Endodermal cell (in vitro differentiated cells): ENCODE measurements around the gene PDE7B. TPM values are rescaled to one million over a fixed set of nuclear protein-coding genes. Genes with fewer than 3 reads are reported as not detected.

Experiments used
- DNase-seq: peaks from one replicate; pipeline ENCODE4 v3.0.0-alpha.2; 2017
- H3K27ac ChIP-seq: 2 replicates; pipeline ENCODE4 v1.5.1; 2013; ENCODE audit warnings: mild to moderate bottlenecking, low read depth, low read length, moderate library complexity
- H3K27me3 ChIP-seq: 2 replicates; pipeline ENCODE4 v1.6.1; 2013; ENCODE audit warnings: mild to moderate bottlenecking, low read length, moderate library complexity; ENCODE audit not compliant: insufficient read depth, control insufficient read depth, poor library complexity, severe bottlenecking
- H3K36me3 ChIP-seq: 2 replicates; pipeline ENCODE4 v1.7.0; 2013; ENCODE audit warnings: mild to moderate bottlenecking, low read length, moderate library complexity; ENCODE audit not compliant: control insufficient read depth, insufficient read depth
- H3K4me1 ChIP-seq: one replicate; pipeline ENCODE4 v1.7.0; 2013; ENCODE audit warnings: low read length; ENCODE audit not compliant: control insufficient read depth, insufficient read depth
- H3K4me3 ChIP-seq: 2 replicates; pipeline ENCODE4 v1.5.1; 2013; ENCODE audit warnings: mild to moderate bottlenecking, low read length, moderate library complexity
- H3K9ac ChIP-seq: 2 replicates; pipeline ENCODE4 v1.6.1; 2013; ENCODE audit warnings: mild to moderate bottlenecking, low read length, moderate library complexity; ENCODE audit not compliant: poor library complexity, severe bottlenecking; ENCODE audit errors: extremely low read depth
- H3K9me3 ChIP-seq: 2 replicates; pipeline ENCODE4 v1.6.1; 2013; ENCODE audit warnings: mild to moderate bottlenecking, low read length, moderate library complexity; ENCODE audit not compliant: control insufficient read depth
- H3K27ac Mint-ChIP-seq: 2 replicates; pipeline ENCODE4 v1.8.0; 2020; ENCODE audit warnings: mixed read lengths
- H3K27me3 Mint-ChIP-seq: 2 replicates; pipeline ENCODE4 v1.8.0; 2021; ENCODE audit warnings: mild to moderate bottlenecking, mixed read lengths; ENCODE audit not compliant: insufficient read depth
- H3K36me3 Mint-ChIP-seq: 2 replicates; pipeline ENCODE4 v1.8.0; 2020; ENCODE audit warnings: low read depth, mixed read lengths
- H3K4me1 Mint-ChIP-seq: 2 replicates; pipeline ENCODE4 v1.8.0; 2020; ENCODE audit warnings: mixed read lengths
- H3K4me3 Mint-ChIP-seq: 2 replicates; pipeline ENCODE4 v1.8.0; 2020; ENCODE audit warnings: mild to moderate bottlenecking, moderate library complexity, mixed read lengths
- H3K9me3 Mint-ChIP-seq: 2 replicates; pipeline ENCODE4 v1.8.0; 2020; ENCODE audit warnings: mild to moderate bottlenecking, mixed read lengths
- WGBS, 2 experiments: methylation state at CpG; one replicate each; pipeline versions ENCODE4 v1.1.5 to v1.1.7; 2013; ENCODE audit warnings: missing lambda C conversion rate in 2 of 2, mixed read lengths in 1 of 2; ENCODE audit not compliant: insufficient coverage in 1 of 2, insufficient read length in 1 of 2; 5-methylcytosine and 5-hydroxymethylcytosine counted together
- total RNA-seq, 2 donors: library from RNA; stranded (reverse); fragmentation: NEBNext Ultra II Directional in 1 of 2; extraction: Animal tissue kit (Norgen Biotek cat#: 25700) in 1 of 2; gene quantifications; 2 replicates in 1 of 2; 3 replicates in 1 of 2; pipeline ENCODE4 v1.2.1, GENCODE V29; 2021
- TF ChIP-seq, protein P1 (sequence below): fragments of 200-600 bp; sonication (generic); conservative IDR thresholded peaks from 2 replicates; pipeline ENCODE4 v1.5.0; 2021; ENCODE audit warnings: antibody characterized with exemption, mild to moderate bottlenecking

PDE7B gene
- total RNA-seq, 2 donors from 2014 or later = 0.26 TPM; not detected in 1

DNA sequence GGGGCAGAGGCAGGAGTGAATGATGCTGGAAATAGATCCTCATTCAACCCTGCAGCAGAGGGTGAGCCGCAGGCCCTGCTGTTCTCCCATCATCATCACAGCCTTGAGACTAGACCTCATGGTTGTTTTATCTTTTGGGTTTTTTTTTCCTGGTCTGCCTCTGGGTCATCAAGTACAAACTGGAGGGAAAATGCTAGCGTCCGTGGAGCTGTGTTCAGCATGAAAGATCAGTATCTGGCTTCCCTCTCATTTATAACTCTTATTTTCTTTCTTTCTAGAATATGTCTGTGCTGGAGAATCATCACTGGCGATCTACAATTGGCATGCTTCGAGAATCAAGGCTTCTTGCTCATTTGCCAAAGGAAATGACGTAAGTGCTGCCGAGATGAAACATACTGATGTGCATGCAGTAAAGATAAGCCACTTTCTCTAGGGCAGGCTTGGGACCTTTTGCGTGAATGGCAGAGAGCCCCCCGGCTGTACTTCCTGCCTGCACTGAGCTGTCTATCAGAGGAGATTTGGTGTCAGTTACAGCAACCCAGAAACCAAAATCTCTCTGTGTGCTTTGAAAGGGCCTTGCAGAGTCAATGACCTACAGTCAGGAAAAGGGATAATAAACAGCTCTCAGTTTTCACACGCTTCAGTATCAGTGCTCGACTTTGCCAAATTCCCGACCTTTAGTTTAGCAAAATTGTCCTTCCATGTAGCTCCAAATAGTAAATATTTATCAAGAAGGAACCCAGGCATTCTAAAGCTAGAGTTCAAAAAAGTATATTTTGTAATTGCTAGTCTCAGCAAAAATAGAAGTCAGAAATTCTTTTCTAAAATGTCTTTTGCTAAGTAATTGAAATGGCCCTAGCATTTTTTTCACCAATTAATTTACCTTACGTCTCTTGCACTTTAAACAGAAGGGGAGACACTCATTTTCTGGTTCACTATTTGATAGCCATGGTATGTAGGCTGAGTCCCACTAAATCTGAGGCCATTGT is 322.3 kb downstream of the PDE7B start:
- Mint-ChIP-seq H3K27ac (no peak overlapping the region), H3K4me3 (no peak overlapping the region), H3K36me3 (no peaks in the 10 kb centered on the region), H3K9me3 (no peaks in the 10 kb centered on the region), H3K4me1 (no peaks in the 10 kb centered on the region), H3K27me3 (no peaks in the 10 kb centered on the region)
- Histone ChIP-seq H3K9ac (no peak overlapping the region), H3K4me1 (no peaks in the 10 kb centered on the region), H3K4me3 (no peak overlapping the region), H3K36me3 (no peaks in the 10 kb centered on the region), H3K27ac (no peak overlapping the region), H3K27me3 (peaks cover 14% of the 10 kb centered on the region), H3K9me3 (no peaks in the 10 kb centered on the region)
- TF ChIP-seq, protein P1, sequence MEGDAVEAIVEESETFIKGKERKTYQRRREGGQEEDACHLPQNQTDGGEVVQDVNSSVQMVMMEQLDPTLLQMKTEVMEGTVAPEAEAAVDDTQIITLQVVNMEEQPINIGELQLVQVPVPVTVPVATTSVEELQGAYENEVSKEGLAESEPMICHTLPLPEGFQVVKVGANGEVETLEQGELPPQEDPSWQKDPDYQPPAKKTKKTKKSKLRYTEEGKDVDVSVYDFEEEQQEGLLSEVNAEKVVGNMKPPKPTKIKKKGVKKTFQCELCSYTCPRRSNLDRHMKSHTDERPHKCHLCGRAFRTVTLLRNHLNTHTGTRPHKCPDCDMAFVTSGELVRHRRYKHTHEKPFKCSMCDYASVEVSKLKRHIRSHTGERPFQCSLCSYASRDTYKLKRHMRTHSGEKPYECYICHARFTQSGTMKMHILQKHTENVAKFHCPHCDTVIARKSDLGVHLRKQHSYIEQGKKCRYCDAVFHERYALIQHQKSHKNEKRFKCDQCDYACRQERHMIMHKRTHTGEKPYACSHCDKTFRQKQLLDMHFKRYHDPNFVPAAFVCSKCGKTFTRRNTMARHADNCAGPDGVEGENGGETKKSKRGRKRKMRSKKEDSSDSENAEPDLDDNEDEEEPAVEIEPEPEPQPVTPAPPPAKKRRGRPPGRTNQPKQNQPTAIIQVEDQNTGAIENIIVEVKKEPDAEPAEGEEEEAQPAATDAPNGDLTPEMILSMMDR = no peak
- no peak for DNase-seq
- 92 to 94% methylated on average over 11 to 13 of the region's 13 CpGs for WGBS, 2 experiments

DNA sequence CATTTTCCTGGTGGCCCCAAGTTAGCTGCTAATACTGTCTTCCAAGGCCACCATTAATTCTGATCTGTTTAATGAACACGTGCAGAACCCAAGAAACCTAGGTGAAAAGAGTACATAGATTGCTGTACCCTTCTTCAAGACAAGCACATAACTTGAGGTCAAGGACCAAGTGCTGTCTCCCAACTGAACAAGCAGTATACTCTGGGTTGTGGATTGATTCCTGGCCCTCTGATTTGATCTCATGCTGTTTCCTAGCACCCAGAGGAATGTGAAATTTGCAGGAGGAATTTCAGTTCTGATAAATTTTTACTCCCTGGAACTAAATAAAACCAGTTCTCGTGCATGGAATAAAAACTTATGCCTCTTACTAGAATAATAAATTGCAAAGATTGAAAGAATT is 323.0 kb downstream of the PDE7B start:
- Histone ChIP-seq H3K27me3 (peaks cover 7% of the 10 kb centered on the region), H3K4me1 (no peaks in the 10 kb centered on the region), H3K36me3 (no peaks in the 10 kb centered on the region), H3K9me3 (no peaks in the 10 kb centered on the region), H3K27ac (no peak overlapping the region), H3K9ac (no peak overlapping the region), H3K4me3 (no peak overlapping the region)
- no peaks in the 10 kb centered on the region for H3K4me1 Mint-ChIP-seq
- 78% methylated on average over 2 of the region's 2 CpGs; no CpG with 5 or more reads in 1 of the 2 experiments for WGBS, 2 experiments
- TF ChIP-seq, protein P1 = no peak
- no peaks in the 10 kb centered on the region for H3K9me3 Mint-ChIP-seq
- no peak overlapping the region for H3K4me3 Mint-ChIP-seq
- H3K36me3 Mint-ChIP-seq = no peaks in the 10 kb centered on the region
- H3K27ac Mint-ChIP-seq = no peak overlapping the region
- no peak for DNase-seq
- H3K27me3 Mint-ChIP-seq = no peaks in the 10 kb centered on the region

DNA sequence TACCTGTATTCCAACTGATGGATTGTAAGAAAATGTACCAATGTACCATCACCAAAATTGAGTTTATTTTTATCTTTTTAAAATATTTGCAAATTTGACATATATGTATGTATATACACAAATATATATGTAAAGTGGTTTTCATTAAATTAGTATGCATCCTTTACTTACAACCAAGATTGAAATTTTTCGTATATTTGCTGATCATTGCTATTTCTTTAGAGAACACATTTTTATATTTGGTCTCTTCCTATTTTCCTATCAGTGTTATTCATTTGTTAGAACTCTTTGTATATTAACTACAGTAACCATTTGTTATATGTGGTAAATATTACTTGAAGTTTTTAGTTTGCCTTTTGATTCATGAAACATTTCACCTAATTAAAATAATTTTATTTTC is 324.4 kb downstream of the PDE7B start:
- no peak for DNase-seq
- Histone ChIP-seq H3K9me3 (no peaks in the 10 kb centered on the region), H3K9ac (no peak overlapping the region), H3K4me1 (no peaks in the 10 kb centered on the region), H3K4me3 (no peak overlapping the region), H3K27me3 (no peaks in the 10 kb centered on the region), H3K36me3 (no peaks in the 10 kb centered on the region), H3K27ac (no peak overlapping the region)
- Mint-ChIP-seq H3K4me1 (no peaks in the 10 kb centered on the region), H3K27ac (no peak overlapping the region), H3K9me3 (no peaks in the 10 kb centered on the region), H3K36me3 (no peaks in the 10 kb centered on the region), H3K4me3 (no peak overlapping the region), H3K27me3 (no peaks in the 10 kb centered on the region)
- no CpG with 5 or more reads among the region's 1 CpG for WGBS, 2 experiments
- TF ChIP-seq, protein P1 = no peak
